Esophagus muscularis mucosa (tissue), 4 donors: ENCODE data around the gene CBX2. TPM values are rescaled to one million over a fixed set of nuclear protein-coding genes. Genes with fewer than 3 reads are reported as not detected.
A peak's percentile ranks its signal among the peaks of the same experiment; 100 is the strongest.

Source experiments
- DNase-seq: peaks from one replicate; pipeline ENCODE4 v3.0.0-alpha.2; 2017; ENCODE audit errors: extremely low spot score
- H3K27ac ChIP-seq, 4 donors: fragments of 200-600 bp; sonication (generic); replicated peaks in 1 of 4; 1 replicate in 3 of 4; 2 replicates in 1 of 4; pipeline ENCODE4 v1.5.1; 2016 to 2019; ENCODE audit warnings: mild to moderate bottlenecking in 1 of 4
- H3K27me3 ChIP-seq, 4 donors: fragments of 200-600 bp; sonication (generic); one replicate each; pipeline versions ENCODE4 v1.5.1 to v1.6.0; 2016 to 2019
- H3K36me3 ChIP-seq, 4 donors: fragments of 200-600 bp; sonication (generic); one replicate each; pipeline ENCODE4 v1.5.1; 2016 to 2019
- H3K4me1 ChIP-seq, 4 donors: fragments of 200-600 bp; sonication (generic); one replicate each; pipeline ENCODE4 v1.5.1; 2016 to 2019
- H3K4me3 ChIP-seq, 4 donors: fragments of 200-600 bp; sonication (generic); 1 replicate in 2 of 4; 2 replicates in 2 of 4; pipeline ENCODE4 v1.5.1; 2016 to 2019; ENCODE audit warnings: mild to moderate bottlenecking in 4 of 4, moderate library complexity in 1 of 4
- H3K9me3 ChIP-seq, 4 donors: fragments of 200-600 bp; sonication (generic); 1 replicate in 3 of 4; 2 replicates in 1 of 4; pipeline ENCODE4 v1.5.1; 2016 to 2019
- EP300 ChIP-seq: sonication (generic); formaldehyde crosslinking; IDR thresholded peaks from one replicate; pipeline ENCODE4 v1.6.1; 2017; ENCODE audit warnings: antibody characterized with exemption
- POLR2A ChIP-seq: fragments of 450-650 bp; IDR thresholded peaks from one replicate; pipeline ENCODE4 v1.6.1; 2017; ENCODE audit warnings: antibody characterized with exemption, moderate library complexity, mild to moderate bottlenecking, low read depth
- POLR2AphosphoS5 ChIP-seq, 2 donors: sonication (generic); formaldehyde crosslinking; IDR thresholded peaks; one replicate each; pipeline ENCODE4 v1.6.1; 2017; ENCODE audit warnings: antibody characterized with exemption in 2 of 2
- WGBS: methylation state at CpG from one replicate; pipeline ENCODE4 v1.1.5; 2018; 5-methylcytosine and 5-hydroxymethylcytosine counted together
- intact Hi-C: fragments of 100-400 bp; cut with DNase I; formaldehyde crosslinking; loops from one replicate; pipeline ENCODE4 v1.15.1; 2023
- total RNA-seq, 4 donors: library from RNA; depleted of rRNA; stranded (reverse); fragments of >200 nt; gene quantifications; one replicate each; pipeline versions ENCODE4 v1.1.0 to v1.2.1, GENCODE V29; 2016
- TF ChIP-seq, protein P1 (sequence below), 3 experiments: fragments of 200-600 bp in 2 of 3; fragments of 450-650 bp in 1 of 3; sonication (generic) in 2 of 3; IDR thresholded peaks; one replicate each; pipeline ENCODE4 v1.5.1; 2017 to 2019; ENCODE audit warnings: antibody characterized with exemption in 3 of 3, mild to moderate bottlenecking in 2 of 3, moderate library complexity in 1 of 3

CBX2 gene
- total RNA-seq, 4 donors from 2014 or later: 0.66 to 2.8 (median 1.5) TPM

DNA sequence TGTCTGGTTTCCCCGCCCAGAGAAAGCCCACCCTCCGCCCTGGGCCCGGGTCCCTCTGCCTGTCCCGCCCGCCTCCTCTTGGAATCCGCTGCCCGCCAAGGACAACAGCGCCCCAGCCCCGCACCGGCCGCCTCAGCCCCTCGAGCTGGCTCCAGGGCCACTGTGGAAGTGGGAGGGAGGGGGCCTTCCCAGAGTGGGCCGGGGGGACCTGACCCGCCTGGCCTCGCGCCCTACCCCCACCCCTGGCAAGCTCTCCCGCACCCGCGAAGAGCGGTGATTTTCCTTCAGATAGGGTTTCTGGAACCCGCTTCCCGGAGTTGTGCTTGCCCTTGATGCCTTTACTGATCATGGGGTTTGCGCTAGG is 21.2 kb downstream of the CBX2 start:
- Histone ChIP-seq H3K9me3 (no peaks in the 10 kb centered on the region), H3K36me3 (peaks cover 0 to 11% (median 7%) of the 10 kb centered on the region in 4 donors), H3K27me3 (peaks cover 56 to 76% (median 65%) of the 10 kb centered on the region in 4 donors), H3K27ac (no peak overlapping the region), H3K4me3 (peak overlapping the region in 2 of 4 donors; percentile 5 to 69), H3K4me1 (peaks cover 63 to 88% (median 82%) of the 10 kb centered on the region in 4 donors)
- no peak for TF ChIP-seq EP300
- TF ChIP-seq POLR2AphosphoS5 (IDR thresholded peaks at IDR 0.05): no peak
- TF ChIP-seq POLR2A: no peak
- TF ChIP-seq, protein P1, sequence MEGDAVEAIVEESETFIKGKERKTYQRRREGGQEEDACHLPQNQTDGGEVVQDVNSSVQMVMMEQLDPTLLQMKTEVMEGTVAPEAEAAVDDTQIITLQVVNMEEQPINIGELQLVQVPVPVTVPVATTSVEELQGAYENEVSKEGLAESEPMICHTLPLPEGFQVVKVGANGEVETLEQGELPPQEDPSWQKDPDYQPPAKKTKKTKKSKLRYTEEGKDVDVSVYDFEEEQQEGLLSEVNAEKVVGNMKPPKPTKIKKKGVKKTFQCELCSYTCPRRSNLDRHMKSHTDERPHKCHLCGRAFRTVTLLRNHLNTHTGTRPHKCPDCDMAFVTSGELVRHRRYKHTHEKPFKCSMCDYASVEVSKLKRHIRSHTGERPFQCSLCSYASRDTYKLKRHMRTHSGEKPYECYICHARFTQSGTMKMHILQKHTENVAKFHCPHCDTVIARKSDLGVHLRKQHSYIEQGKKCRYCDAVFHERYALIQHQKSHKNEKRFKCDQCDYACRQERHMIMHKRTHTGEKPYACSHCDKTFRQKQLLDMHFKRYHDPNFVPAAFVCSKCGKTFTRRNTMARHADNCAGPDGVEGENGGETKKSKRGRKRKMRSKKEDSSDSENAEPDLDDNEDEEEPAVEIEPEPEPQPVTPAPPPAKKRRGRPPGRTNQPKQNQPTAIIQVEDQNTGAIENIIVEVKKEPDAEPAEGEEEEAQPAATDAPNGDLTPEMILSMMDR (IDR thresholded peaks at IDR 0.05): no peak
- 0% methylated on average over 8 of the region's 23 CpGs for WGBS
- intact Hi-C loops: no loop called here
- no peak for DNase-seq

DNA sequence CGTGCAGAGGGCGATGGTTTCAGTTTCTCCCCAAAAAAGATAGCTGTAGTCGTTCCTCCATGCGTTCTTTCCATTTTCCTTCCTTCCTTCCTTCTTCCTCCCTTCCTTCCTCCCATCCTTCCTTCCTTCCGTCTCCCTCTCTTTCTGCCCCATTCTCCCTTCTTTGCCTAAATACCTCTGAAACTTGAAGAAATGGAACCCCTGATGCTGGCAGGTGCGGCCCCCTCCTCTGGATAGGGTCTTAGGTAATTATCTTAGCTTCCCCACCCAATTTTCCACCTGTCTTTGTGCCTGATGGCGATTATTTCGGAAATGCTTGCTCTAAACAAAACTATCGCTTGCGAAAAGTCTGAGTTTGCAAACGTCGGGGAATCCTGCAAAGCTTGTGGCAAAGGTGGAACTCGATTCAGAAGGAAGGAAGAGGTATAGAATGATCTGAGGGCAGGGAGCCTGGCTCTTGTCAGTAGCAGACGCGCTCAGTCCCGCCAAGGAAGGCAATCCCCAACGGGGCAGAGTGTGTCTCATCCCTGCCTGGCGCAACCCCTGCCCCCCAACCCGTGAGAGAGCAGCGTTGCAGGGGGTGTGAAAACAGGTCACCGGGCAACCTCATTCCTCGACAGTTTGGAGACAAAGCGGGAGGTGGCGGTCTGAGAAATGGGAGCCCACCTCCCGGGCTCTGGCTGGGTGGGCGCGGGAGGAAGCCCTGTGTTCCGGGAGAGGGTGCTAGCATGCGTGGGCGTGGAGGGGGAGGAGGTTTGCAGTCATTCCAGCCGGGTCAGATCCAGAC is 21.8 kb downstream of the CBX2 start:
- peaks cover 0 to 9% (median 5%) of the 10 kb centered on the region in 4 donors for H3K36me3 ChIP-seq
- no peak for DNase-seq
- peaks cover 63 to 87% (median 81%) of the 10 kb centered on the region in 4 donors for H3K4me1 ChIP-seq
- intact Hi-C loops: no loop called here
- WGBS: 17% methylated on average over 29 of the region's 31 CpGs
- H3K9me3 ChIP-seq: no peaks in the 10 kb centered on the region
- no peak overlapping the region for H3K4me3 ChIP-seq
- peaks cover 60 to 77% (median 70%) of the 10 kb centered on the region in 4 donors for H3K27me3 ChIP-seq
- no peak for TF ChIP-seq POLR2AphosphoS5 (IDR thresholded peaks at IDR 0.05)
- TF ChIP-seq, protein P1 (IDR thresholded peaks at IDR 0.05): no peak
- no peak for TF ChIP-seq EP300
- no peak for TF ChIP-seq POLR2A
- H3K27ac ChIP-seq: no peak overlapping the region

DNA sequence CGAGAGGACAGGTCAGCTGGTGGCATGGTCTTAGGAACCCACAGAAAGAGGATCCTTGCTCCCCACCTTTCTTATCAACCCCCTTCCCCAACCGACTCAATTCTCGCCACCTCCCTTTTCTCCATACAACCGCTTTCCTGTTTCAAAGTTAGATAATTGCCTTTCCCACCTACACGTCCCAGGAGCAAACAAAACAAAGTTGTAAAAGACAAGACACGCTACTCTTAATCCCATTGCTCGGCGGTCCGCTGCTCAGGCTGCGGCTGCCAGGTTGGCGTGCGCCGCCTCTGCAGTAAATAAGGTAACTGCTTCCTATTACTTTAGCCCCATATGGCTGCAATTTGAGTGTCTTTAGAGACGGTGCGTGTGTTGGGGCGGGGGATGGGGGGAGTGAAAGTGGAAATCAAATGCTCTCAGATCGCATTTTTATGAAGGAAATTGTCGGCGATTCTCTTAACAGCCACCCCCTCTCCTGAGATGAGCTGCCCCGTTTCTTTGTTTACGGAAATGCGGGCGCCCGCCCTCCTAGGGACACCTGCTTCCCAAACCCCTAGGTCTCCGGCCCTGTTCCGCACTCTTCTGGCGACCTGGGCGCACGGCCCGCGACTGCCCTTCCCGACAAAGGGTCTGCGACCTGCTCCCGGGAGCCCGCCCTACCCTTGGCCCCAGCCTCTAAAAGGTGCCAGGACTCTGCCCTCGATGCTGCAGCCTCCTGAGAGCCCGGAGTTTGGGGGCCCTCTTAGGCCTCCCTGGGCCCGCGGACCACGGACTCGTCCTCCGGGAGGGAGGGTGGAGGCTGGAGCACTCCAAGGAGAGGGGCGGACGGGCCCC is 22.6 kb downstream of the CBX2 start:
- WGBS: 8% methylated on average over 33 of the region's 44 CpGs
- Histone ChIP-seq H3K4me3 (peak overlapping the region in 1 of 4 donors; percentile 2), H3K27me3 (peaks cover 68 to 80% (median 78%) of the 10 kb centered on the region in 4 donors), H3K36me3 (peaks cover 0 to 1% (median 0%) of the 10 kb centered on the region in 4 donors), H3K4me1 (peaks cover 63 to 80% (median 74%) of the 10 kb centered on the region in 4 donors), H3K27ac (no peak overlapping the region), H3K9me3 (no peaks in the 10 kb centered on the region)
- TF ChIP-seq, protein P1 (IDR thresholded peaks at IDR 0.05): no peak
- TF ChIP-seq POLR2A: no peak
- no peak for TF ChIP-seq POLR2AphosphoS5 (IDR thresholded peaks at IDR 0.05)
- TF ChIP-seq EP300: no peak
- no peak for DNase-seq
- intact Hi-C loops: no loop called here

DNA sequence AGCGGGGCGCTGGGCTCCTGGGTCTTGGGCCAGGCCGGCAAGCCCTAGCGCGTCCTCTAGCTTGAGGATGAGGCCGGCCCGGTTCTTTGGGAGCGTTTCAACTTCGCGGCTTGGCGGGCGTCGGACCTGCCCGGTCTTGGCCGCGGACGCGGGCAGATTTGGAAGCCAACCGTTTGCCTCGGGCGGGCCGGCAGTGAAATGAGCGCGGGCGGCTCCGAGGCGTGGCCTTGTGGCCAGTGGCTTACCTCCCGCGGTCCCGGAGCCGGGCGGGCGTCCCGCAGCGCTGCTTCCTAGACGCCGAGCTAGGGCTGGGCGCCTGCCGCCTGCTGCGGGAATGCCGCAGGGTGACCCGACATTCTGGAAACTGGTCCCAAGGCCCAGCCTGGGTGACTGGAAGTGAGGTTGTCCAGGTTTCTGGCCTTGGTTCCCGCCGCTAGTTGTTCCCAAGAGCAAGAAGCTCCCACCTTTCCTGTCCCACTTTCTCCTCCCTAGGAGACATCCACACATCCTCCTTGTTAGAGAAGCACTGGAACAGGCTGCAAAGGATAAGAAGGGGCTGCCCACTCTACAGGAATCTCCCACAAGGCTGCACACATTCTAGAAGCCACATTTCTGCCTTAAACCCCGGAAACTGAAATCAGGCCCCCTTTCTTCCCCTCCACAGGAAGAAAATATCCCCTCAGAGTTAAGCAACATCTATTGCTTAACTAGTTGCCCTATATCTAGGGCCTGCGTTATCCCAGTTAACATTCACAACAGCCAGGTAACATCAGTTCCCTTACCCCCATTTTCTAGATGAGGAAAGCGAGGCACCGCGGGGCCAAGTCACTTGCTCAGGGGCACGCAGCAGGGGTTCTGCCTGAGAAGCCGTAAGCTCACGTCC is 23.4 kb downstream of the CBX2 start:
- Histone ChIP-seq H3K27me3 (peaks cover 70 to 88% (median 86%) of the 10 kb centered on the region in 4 donors), H3K4me1 (peaks cover 57 to 72% (median 67%) of the 10 kb centered on the region in 4 donors), H3K4me3 (peak overlapping the region in 1 of 4 donors; percentile 2), H3K27ac (no peak overlapping the region), H3K36me3 (no peaks in the 10 kb centered on the region), H3K9me3 (no peaks in the 10 kb centered on the region)
- TF ChIP-seq POLR2AphosphoS5 (IDR thresholded peaks at IDR 0.05) (no peak), POLR2A (no peak), EP300 (no peak)
- TF ChIP-seq, protein P1 (IDR thresholded peaks at IDR 0.05): no peak
- no peak for DNase-seq
- WGBS: 26% methylated on average over 10 of the region's 52 CpGs
- intact Hi-C loops: no loop called here
